AG20443 (cell line): Measurements from ENCODE around the gene LMAN1L.
A peak's percentile ranks its signal among the peaks of the same experiment; 100 is the strongest.

Source experiments
- DNase-seq: peaks from one replicate; pipeline ENCODE4 v3.0.0; 2012; ENCODE audit warnings: low spot score, mixed read lengths

Gene LMAN1L

DNA sequence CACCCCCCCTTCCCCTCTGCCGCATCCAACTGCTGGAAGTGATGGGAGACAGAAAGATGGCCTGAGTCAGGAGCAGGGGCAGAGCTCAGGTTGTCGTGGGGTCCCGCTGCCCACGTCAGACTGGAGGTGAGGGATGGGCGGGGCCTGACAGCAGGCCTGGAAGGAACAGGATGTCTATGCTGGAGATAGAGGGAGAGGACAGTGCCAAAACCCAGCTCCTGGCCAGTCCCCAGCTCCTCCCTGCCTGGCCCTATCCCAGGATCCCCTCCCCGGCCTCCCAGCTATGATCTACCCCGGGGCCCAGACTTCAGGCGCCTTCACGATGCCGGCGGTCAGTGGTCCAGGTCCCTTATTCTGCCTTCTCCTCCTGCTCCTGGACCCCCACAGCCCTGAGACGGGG is at the start of gene LMAN1L:
Gene LMAN1L, plus strand, starts transcription at position 303 of the 400 bp plus-strand sequence. Its CDS starts 20 bp downstream, at position 323.
- DNase-seq, result no peak

DNA sequence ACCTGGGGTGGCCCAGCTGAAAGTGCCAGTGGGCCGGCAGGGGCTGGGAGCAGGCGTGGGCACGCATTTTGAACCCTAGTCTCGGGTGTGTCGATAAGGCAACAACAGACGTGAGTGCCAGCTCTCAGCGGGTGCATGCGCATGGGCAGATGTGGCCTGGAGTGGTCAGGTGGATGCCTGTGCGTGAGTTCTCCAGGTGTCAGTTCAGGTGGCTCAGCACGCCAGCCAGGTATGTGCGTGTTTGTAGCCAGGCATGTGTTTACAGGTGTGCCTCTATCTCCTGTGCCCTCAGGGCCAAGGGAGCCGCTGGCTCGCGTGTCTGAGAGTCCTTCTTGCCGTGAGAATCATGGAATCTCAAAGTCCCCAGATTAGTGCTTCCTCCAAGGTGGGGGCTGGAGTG is 49.2 kb upstream of the LMAN1L start:
- DNase-seq, result no peak

DNA sequence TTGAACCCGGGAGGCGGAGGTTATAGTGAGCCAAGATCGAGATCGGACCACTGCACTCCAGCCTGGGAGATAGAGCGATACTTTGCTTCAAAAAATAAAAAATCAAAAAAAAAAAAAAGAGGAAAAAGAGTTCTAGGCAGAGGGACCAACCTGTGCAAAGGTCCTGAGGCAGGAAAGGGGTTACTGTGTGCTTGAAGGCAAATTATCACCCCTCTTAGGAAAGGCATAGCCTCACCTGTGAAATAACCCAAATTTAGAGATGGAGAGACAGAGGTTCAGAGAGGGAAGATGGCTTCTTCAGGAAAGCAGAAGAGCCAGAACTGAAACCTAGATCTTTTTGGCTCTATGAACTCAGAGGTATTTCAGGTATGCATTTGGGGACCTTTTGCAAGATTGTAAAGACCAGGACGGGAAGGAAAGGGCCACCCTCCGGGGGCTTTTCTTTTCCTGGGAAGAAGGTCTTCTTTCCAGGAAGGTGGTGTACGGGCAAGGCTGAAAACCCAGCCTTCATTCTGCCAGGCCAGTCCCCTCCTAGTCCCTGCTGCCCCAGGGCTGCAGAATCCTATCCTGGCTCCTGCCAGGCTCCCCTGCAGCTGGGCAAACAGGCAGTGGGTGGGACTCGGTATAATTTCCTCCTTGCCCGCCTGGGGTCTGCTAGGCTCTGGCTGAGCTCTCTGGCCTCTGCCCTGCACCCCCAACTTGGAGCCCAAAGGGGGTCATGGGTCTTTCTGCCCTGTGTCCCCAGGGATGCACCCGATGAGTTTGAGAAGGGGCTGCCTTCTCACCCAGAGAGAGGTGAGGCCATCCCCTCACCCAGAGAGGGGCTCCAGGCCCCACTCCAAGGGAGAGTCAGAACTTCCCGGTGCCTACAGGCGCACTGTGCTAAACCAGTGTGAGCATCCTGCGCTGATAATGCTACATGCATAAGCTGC is 45.2 kb upstream of the LMAN1L start:
- no peak for DNase-seq

DNA sequence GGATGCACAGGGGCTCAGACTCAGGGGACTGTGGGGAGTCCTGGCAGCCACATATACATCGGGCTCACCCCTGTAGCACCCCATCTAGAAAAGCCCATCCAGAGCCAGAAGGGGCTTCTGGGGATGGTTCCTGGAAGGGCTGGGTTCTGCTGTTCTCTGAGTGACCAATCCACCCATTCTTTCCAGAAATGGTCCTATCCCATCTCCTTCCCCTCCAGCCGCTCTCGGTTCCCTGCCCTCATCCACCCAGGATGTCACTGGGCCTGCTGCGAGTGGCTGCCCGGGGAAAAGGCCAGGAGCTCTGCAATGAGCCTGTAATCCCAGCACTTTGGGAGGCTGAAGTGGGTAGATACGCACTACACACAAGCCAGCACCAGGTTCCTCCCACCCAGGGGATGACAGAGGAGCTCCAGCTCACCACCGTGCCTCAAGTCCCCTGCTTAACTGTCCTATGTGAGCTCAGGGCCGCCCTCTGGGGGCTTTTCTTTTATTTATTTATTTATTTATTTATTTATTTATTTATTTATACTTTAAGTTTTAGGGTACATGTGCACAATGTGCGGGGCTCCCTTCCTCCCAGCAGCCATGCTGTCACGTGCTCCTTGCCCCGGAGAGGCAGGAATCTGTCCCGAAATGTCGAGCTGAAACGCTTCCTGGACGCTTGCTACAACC is 44.4 kb upstream of the LMAN1L start:
- no peak for DNase-seq

DNA sequence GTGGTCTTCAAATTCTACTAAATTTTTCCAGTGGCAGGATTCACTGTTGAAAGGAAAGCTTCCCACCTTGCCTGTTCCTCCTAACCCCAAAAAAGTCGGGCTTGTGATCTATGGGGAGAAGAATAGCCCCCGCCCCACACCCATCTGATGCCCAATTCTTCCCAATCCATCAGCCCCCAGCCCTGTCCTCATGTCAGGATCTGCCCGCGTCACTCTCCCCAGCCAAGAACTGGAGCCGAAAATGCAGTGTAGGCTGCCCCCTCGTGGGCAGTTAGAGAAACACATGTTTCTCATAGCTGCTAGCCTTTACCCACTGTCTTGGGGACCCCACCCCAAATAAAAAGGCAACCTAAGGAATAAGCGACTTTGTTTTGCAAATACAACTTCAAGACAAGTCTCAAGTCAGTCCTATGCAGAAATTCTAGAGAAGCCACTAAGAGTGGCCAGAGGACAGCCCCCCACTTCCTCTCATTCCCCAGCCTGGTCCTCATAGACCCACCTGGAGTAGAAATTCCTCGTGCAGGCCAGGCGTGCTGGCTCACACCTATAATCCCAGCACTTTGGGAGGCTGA is 43.8 kb upstream of the LMAN1L start:
- DNase-seq, result peak; percentile 81

DNA sequence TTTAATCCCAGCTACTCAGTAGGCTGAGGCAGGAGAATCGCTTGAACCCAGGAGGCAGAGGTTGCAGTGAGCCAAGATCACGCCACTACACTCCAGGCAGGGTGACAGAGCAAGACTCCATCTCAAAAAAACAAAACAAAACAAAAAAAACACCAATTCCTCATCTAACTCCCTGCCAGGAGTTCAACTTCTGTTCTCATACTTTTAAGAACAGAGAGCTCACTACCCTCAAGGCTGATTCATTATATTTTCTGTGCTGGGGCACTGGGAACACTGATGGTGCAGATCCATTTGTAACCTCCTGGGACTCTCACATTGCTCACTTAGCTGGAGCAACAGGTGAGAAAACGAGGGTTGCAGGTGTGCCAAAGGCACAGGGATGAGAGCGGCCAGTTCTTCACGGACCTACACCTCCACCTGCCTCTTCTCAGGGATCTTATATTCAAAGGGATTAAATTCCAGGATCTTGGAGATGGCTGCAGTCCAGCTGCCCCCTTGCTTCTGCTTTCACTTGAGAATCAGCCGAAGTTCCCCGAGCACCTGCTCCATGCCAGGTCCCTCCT is 43.1 kb upstream of the LMAN1L start:
- no peak for DNase-seq

DNA sequence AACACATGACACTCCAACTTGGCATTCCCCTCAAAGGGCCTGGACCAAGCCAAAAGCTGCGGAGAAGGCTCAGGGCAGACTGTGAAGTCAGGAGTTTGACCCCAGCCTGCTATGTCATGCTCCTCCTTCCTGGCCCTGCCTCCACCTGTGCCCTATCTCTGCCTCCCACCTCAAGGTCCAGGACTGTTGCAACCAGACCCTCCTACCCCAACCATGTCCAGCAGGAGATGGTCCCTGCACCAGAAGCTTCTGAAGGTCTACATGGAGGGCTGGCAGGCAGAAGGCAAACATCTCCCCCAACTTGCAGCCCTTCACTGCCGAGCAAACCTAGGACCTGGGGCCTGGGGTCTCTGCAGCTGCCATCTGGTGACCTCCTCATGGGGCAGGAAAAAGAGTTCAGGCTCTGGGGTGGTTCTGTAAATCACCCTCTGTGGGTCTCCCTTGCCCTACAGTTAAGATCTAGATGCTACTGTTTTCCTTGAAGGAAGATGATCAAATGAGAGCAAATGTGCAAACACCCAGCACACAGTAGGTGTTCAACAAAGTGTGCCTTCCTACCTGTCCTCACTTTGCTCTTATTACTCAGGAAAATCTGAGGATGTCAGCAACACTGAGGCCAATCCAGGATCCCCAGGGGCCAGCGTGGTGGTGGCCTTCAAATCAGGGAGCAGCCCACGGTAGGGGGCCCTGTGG is 42.3 kb upstream of the LMAN1L start:
- DNase-seq, result no peak

DNA sequence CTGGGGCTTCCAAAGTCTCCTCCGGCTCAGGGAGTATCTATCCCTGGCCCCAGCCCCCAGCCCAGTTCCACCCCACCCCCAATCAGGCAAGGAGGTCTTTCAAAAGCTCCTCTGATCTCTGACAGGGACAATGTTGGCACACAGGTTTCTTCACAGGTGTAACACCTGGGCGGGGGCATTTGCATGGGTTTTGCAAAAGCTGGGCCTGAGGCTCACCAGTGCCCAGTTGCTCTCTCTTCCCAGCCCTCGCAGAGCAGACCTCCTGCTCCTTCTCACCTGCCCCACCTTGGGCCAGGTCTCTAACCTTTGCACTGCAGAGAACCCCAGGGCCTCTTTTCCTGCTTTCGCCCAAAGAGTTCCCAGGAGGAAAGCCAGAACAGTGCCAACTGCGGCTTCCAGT is 39.3 kb upstream of the LMAN1L start:
- DNase-seq, result no peak

DNA sequence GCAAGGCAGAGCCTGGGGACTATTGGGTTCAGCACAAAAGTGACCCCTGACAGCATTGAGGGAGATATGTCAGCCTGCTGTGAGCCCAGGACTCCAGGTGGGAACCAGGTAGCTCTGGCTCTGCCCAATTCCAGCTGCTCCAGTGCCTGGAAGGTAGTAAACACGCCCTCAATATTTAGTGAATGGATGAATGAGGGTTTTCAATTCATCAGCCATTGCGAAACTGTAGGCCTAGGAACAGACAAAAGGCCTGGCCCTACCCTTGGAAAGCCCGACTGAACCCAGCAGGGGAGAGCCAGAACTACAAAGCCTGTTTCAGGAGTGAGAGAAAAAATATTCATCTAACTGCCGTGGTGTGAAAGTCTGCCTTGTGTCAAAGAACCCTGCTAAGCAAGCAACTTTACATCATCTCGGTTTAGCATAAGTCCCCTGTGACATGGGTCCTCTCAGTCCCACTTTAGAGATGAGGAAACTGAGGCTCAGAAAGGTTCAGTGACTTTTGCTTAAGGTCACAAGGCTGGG is 38.8 kb upstream of the LMAN1L start:
- peak; percentile 38 for DNase-seq

DNA sequence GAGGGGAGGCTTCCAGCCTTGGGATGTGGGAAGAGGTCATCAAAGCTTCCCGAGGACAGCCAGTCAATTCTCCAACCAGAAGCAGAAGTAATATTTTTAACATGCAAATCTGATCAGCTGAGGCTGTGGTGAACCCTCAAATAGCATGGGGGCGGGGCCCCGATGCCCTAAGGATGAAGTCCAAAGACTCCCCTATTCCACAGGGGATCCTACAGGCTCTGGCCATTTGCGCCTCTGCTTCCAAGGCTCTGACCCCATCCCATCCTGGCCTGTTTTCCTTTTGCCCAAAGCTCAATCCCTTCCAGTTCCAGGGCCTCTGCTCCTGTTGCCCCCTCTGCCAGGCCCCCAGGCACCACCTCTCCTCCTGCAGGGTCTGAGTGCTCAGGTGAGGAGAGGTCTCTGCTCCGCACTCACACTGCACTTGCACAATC is 37.5 kb upstream of the LMAN1L start:
- no peak for DNase-seq

DNA sequence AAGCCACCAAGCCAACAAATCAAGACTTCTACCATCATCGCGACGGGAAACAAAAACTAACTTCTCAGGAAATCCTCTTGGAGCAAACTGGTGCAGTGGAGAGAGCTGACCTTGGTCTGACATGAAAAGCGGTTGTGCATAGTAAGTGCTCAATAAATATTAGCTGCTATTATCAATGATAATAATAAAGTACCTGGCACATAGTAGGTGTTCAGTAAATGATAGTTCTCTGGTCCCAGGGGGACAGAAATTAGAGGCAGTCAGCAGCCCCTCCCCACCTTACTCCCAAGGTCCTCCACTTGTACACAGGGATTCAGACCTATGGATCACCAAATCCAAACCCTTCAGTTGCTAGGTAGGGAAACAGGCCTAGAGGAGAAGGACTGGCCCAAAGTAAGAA is 36.7 kb upstream of the LMAN1L start:
- no peak for DNase-seq

DNA sequence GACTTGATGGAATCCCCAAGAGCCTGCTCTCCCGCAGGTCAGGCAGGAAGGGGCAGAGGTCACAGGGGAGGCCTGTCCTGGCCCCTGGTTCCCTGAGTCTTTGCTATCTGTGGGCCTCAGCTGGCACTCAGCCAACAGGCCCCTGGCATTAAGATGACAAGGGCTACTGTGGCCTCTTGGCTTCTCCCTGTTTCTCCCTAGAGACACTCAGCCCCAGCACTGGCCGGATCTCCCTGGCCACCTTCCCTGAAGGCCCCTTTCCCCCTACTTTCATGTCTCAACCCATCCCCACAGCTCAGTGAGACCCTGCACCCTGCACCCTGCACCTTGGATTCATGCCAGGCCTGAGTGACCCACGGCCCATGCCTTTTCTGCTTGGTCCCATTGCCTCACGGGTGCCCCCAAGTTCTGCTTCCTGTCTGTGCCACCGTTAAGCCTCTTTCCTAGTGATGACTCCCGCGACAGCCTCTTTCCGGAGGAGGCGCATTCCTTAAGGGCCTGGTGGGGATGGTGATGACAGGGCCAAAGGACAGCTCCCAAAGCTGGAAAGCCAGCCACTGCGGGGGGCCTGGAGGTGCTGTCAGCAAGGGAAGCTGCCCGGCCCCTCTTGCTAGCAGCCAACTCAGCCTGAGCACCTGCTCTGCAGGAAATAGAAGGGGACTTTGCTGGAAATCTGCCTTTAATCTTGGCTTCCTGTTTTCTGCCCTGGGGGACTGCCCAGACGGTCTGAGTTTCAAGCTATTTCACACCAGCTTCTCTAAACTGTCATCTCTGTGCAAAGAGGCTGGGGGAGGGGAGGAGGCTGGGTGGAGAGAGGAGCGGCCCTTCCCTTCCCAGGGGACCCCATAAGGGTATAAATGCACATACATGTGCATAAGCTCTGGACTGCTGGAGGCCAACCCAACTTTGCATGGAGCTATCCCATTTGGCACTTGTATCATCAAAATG is 35.5 kb upstream of the LMAN1L start:
- peak; percentile 45 for DNase-seq

DNA sequence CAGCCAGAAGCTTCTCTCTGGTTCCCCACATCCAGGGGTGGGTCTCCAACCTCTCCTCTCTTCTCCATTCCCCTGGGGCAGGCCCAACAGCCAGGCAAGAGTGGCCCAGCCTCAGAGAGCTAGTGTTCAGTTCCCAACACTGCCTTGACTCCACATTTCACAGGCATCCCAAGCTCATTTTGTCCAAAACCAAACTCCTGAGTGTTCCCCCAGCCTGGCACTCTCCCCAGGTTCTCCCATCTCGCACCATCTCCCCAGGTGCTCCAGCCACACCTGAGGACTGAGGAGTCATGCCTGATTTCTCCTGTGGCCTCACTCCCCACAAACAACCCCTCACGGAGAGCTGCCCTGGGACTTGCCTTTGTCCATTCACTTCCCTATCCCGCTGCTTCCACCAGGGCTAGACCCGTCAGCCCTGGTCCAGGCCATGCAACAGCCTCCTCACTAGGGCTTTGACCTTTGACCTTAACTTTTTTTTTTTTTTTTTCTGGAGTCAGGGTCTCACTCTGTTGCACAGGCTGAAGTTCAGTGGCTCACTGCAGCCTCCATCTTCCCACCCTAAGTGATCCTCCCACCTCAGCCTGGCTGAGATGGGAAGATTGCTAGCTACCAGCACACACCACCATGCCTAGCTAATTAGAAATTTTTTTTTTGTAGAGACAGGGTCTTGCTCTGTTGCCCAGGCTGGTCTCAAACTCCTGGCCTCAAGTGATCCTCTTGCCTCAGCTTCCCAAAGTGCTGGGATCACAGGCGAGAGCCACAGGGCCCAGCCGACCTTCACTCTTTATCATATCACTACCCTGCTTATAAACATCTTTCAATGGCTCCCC is 34.7 kb upstream of the LMAN1L start:
- DNase-seq, result no peak

DNA sequence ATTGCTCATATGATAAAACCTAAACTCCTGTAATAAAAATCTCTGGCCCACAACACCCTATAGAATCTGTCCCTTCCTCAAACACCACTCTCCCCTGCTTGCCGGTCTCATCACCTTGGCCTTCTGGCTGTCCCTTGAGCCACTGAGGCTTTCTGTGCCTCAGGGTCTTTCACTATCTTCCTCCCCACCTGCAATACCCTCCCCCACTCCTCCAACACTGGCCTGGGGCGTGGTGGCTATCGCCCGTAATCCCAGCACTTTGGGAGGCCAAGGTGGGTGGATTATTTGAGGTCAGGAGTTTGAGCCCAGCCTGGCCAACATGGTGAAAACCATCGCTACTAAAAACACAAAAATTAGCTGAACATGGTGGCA is 34.0 kb upstream of the LMAN1L start:
- DNase-seq, result no peak

DNA sequence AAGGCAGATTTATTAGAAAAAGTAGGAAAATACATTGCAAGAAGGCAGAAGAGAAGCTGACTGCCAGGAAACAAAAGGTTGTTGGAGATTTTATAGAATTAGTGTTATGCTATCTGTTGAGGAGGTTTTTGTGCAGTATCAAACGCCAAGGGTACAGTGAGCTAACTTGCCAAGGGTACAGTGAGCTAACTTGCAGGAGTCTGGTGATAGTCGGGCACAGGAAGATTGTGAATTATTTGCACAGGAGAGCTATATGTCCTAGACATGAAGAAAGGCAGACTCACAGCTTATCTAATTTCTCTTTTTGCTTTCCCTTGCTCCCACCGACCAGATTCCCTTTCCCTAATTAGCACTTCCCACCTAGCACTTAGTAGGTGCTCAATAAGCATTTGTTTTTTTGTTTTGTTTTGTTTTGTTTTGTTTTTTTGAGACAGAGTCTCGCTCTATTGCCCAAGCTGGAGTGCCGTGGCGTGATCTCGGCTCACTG is 33.4 kb upstream of the LMAN1L start:
- no peak for DNase-seq

DNA sequence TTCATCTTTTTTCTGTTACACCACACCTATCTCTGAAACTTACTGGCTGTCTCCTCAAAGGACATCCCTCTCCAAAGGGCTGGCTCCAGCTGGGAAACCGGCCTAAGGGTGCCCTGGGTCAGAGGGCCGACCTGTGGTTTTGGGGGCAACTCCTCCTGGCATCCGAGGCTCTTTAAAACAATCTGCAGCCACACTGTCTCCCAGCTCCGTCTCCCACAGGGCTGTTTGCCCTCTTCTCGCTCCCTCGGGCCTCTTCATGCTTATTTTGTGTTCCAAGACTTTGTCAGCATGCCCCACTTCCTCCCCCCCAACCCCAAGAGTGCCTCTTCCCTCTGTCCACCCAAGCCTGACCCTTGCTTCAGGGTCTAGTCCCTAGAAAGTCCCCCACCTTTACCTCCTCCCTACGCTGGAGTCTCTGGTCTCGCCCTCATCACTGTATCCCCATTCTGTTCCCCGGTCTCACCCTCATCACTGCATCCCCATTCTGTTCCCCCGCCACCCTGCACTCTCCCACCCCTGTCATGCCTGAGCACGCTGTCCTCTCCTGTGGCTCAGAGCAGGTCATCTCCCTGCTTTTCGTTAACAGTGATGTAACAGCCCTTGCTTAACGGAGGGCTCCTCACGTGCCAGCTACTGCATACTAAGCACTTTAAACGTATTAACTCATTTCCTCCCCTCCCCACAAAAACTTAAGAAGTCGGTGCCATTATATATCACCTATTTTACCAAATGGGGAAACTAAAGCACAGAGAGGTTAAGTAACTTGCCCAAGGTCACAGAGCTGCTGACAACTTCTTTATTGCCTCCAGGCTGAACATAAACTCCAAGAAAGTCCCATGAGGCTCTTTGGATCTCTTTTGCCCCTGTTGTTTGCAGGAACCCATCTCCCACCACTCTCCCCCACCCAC is 31.9 kb upstream of the LMAN1L start:
- DNase-seq, result no peak

DNA sequence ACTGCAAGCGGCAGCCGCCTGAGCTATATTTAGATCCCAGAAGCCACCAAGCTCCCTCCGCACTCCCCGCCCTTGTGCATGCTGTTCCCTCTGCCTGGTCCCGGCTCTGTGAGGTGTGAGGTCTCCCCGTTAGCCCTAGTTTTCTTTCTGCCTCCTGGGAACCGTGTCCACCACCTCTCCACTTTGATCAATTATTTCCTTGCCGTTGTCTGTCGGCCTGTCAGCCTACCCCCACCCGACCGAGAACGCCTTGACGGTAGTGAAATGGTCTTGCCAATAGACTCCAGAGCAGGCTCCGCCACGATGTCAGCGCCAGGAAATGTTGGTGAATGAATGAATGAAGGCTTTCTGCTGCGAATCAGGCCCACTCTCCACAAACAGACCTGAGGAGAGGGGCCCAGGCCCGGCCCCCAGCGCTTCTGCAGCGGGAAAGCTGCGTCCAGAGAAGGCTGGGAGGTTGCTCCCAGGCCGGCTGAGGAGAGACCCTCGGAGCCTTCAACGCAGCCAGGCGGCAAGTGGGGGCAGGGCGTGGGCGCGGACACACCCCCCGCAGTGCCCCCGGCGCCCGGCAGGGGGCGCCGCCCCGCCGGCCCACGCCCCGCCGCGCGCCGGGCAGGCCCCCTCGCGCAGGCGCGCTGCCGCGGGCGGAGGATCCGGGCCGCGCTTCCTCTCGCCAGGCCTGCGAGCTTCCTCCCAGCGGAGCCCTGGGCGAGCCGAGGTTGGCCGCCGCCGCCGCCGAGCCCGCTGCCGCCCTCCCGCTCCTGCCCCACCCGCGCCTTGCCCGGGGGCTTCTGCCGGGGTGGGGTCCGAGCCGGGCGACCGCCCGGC is 31.0 kb upstream of the LMAN1L start, which contains the start of gene CSK:
Gene CSK, plus strand, starts transcription at position 650 of the 828 bp plus-strand sequence. CDS start 16,218 bp downstream, outside the sequence.
- DNase-seq, result peak; percentile 99
